ENCODE results near the gene C2orf72. TPM values are rescaled to one million over a fixed set of nuclear protein-coding genes. Genes with fewer than 3 reads are reported as not detected.

The C2orf72 gene
- total RNA-seq, 1 experiment from 2014 or later, result 0.40 TPM

DNA sequence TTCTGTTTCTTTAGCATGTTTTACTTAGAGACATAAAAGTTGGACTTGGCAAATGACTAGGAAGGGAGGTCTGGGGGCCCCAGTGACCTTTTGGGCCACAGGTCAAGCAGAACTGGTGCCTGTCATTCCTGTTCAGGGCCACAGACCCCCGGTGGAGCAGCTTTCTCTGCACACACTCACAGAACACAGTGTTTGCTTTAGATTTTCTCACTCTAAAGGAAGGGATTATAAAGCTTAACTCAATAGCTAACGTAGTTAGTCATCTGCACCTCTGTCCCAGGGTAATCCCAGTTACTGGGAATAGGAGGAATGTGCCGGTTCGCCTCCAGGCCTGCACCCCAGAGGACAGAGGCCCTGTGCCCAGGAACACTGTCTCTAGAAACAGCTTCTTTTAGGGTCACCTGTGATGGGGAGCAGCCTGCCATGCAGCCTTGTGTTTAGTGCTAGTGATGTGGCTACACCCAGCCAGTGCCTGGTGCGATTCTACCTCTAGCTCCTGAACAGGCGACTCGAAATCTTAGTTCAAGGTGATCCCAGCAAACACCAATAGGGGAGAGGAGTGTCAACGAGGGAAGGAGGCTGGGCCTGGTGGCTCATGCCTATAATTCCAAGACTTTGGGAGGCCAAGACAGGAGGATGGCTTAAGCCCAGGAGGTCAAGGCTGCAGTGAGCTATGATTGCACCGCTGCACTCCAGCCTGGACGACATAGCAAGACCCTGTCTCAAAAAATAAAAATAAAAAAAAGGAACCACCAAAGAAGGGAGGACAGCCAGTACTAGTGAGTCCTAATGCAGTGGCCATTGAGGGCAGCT, 29.8 kb upstream of the C2orf72 start:
- no peak for ATAC-seq
- CTCF ChIA-PET, result no interaction called here
- no peak overlapping the region for H3K4me2 ChIP-seq (ENCODE audit: low read length)
- H3K27me3 ChIP-seq (ENCODE audit: low read length), result peaks cover 3% of the 10 kb centered on the region
- TF ChIP-seq CTCF (conservative IDR thresholded peaks at IDR 0.05; ENCODE audit: low read depth, low read length) (no peak), EZH2phosphoT487 (IDR thresholded peaks at IDR 0.05; ENCODE audit: borderline replicate concordance, low read length) (no peak), EZH2 (IDR thresholded peaks at IDR 0.05; ENCODE audit: low read length, unreplicated experiment) (no peak)
- H3K27ac ChIP-seq (ENCODE audit: low read length), result no peak overlapping the region
- H3K9ac ChIP-seq (ENCODE audit: low read length), result no peak overlapping the region
- no peaks in the 10 kb centered on the region for H3F3A ChIP-seq (ENCODE audit: low read length, unreplicated experiment)
- no peaks in the 10 kb centered on the region for H3K4me1 ChIP-seq (ENCODE audit: insufficient read depth, low read length)
- intact Hi-C loops (cut with micrococcal nuclease), result no loop called here
- no peaks in the 10 kb centered on the region for H3K36me3 ChIP-seq (ENCODE audit: low read depth, low read length)
- H3K79me2 ChIP-seq (ENCODE audit: low read length), result no peaks in the 10 kb centered on the region
- H3K9me3 ChIP-seq (ENCODE audit: low read length), result no peaks in the 10 kb centered on the region
- no peak overlapping the region for H3K4me3 ChIP-seq (ENCODE audit: low read length)
- H3K9me2 ChIP-seq (replicated peaks; ENCODE audit: low read length), result no peaks in the 10 kb centered on the region
- POLR2A ChIA-PET (ENCODE audit: unreplicated experiment), result no interaction called here
- no peak overlapping the region for H2AFZ ChIP-seq (ENCODE audit: low read length)
- H4K20me1 ChIP-seq (ENCODE audit: low read length), result no peaks in the 10 kb centered on the region
- no TSS peak for BruUV-seq (replicated peaks)
- DNase-seq, result no peak

GRCh38 chr2:231008131-231008530, 29.2 kb upstream of the C2orf72 start:
- no peak for TF ChIP-seq EZH2phosphoT487 (IDR thresholded peaks at IDR 0.05; ENCODE audit: borderline replicate concordance, low read length)
- TF ChIP-seq EZH2 (IDR thresholded peaks at IDR 0.05; ENCODE audit: low read length, unreplicated experiment), result no peak
- TF ChIP-seq CTCF (conservative IDR thresholded peaks at IDR 0.05; ENCODE audit: low read depth, low read length), result no peak
- Histone ChIP-seq H2AFZ (ENCODE audit: low read length) (no peak overlapping the region), H3K27ac (ENCODE audit: low read length) (no peak overlapping the region), H3K4me1 (ENCODE audit: insufficient read depth, low read length) (no peaks in the 10 kb centered on the region), H3K27me3 (ENCODE audit: low read length) (peaks cover 6% of the 10 kb centered on the region), H3K4me2 (ENCODE audit: low read length) (no peak overlapping the region), H3F3A (ENCODE audit: low read length, unreplicated experiment) (no peaks in the 10 kb centered on the region), H3K4me3 (ENCODE audit: low read length) (no peak overlapping the region), H3K79me2 (ENCODE audit: low read length) (no peaks in the 10 kb centered on the region), H3K9ac (ENCODE audit: low read length) (no peak overlapping the region), H3K9me2 (replicated peaks; ENCODE audit: low read length) (no peaks in the 10 kb centered on the region), H3K36me3 (ENCODE audit: low read depth, low read length) (no peaks in the 10 kb centered on the region), H4K20me1 (ENCODE audit: low read length) (no peaks in the 10 kb centered on the region), H3K9me3 (ENCODE audit: low read length) (no peaks in the 10 kb centered on the region)
- DNase-seq (no peak), ATAC-seq (no peak)
- intact Hi-C loops (cut with micrococcal nuclease), result no loop called here
- CTCF ChIA-PET, result no interaction called here
- no TSS peak for BruUV-seq (replicated peaks)
- POLR2A ChIA-PET (ENCODE audit: unreplicated experiment), result no interaction called here

- Histone ChIP-seq H4K20me1 (ENCODE audit: low read length) (no peaks in the 10 kb centered on the region), H3K4me2 (ENCODE audit: low read length) (no peak overlapping the region), H3K79me2 (ENCODE audit: low read length) (no peaks in the 10 kb centered on the region), H3K9me2 (replicated peaks; ENCODE audit: low read length) (no peaks in the 10 kb centered on the region), H3K27me3 (ENCODE audit: low read length) (peaks cover 6% of the 10 kb centered on the region), H3K36me3 (ENCODE audit: low read depth, low read length) (no peaks in the 10 kb centered on the region), H3K9me3 (ENCODE audit: low read length) (no peaks in the 10 kb centered on the region), H3K9ac (ENCODE audit: low read length) (no peak overlapping the region), H3K4me3 (ENCODE audit: low read length) (no peak overlapping the region), H2AFZ (ENCODE audit: low read length) (no peak overlapping the region), H3K27ac (ENCODE audit: low read length) (no peak overlapping the region), H3F3A (ENCODE audit: low read length, unreplicated experiment) (no peaks in the 10 kb centered on the region), H3K4me1 (ENCODE audit: insufficient read depth, low read length) (no peaks in the 10 kb centered on the region)
- no TSS peak for BruUV-seq (replicated peaks)
- DNase-seq (no peak), ATAC-seq (no peak)
- TF ChIP-seq EZH2 (IDR thresholded peaks at IDR 0.05; ENCODE audit: low read length, unreplicated experiment) (no peak), EZH2phosphoT487 (IDR thresholded peaks at IDR 0.05; ENCODE audit: borderline replicate concordance, low read length) (no peak), CTCF (conservative IDR thresholded peaks at IDR 0.05; ENCODE audit: low read depth, low read length) (no peak)
- POLR2A ChIA-PET (ENCODE audit: unreplicated experiment), result no interaction called here
- intact Hi-C loops (cut with micrococcal nuclease), result no loop called here
- CTCF ChIA-PET, result no interaction called here
Observed at GRCh38 chr2:231009236-231009919, 27.9 kb upstream of the C2orf72 start.
